Measurements from ENCODE around the gene DAPL1. TPM values are rescaled to one million over a fixed set of nuclear protein-coding genes. Genes with fewer than 3 reads are reported as not detected.

The DAPL1 gene
- total RNA-seq, 4 donors from 2014 or later = 2.6 TPM; not detected in 3

DNA sequence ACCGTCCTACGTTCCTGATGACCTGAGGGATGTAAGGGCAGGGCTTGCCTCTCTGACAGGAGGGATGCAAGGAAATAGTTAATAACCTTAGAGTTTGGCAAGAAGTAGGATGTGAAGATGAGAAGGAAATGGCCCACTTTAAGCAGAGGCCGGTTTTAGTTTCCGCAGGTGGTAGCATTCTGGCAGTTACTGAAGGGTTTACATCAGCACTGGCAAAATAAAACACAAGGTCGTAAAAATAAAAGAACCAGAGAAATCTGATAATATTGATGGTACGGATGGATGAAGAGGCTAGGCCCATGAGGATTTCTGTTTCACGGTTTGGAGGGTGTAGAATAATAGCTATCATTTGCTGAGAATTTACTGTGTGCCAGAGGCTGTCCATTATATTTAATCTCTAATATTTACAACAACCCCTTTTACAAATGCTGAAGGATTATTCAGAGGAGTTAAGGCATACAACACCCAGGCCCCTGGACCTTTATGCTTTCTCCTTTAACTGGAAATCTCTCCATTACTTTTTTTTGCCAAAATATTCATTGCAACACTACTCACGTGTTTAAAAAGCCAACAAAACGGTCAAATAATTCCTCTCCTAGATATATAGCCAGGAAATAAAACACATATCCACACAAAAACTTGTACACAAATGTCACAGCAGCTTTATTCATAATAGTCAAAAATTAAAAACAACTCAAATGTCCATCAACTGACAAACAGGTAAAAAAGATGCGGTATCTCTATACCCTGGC is 28.5 kb downstream of the DAPL1 start:
- H3K27ac ChIP-seq = no peak overlapping the region
- H3K4me3 ChIP-seq = no peak overlapping the region
- DNase-seq (ENCODE audit: low spot score in 2 of 2) = no peak
- TF ChIP-seq POLR2A (IDR thresholded peaks at IDR 0.05) (no peak), CTCF (IDR thresholded peaks at IDR 0.05) (no peak), EP300 (IDR thresholded peaks at IDR 0.05) (no peak)
- 72 to 85% methylated on average over 10 of the region's 10 CpGs for WGBS, 2 donors
- H3K27me3 ChIP-seq = no peaks in the 10 kb centered on the region
- no peaks in the 10 kb centered on the region for H3K9me3 ChIP-seq
- peaks cover 0 to 9% (median 0%) of the 10 kb centered on the region in 4 donors for H3K4me1 ChIP-seq
- no peaks in the 10 kb centered on the region for H3K36me3 ChIP-seq

- Histone ChIP-seq H3K27ac (no peak overlapping the region), H3K9me3 (no peaks in the 10 kb centered on the region), H3K27me3 (no peaks in the 10 kb centered on the region), H3K4me1 (peaks cover 0 to 16% (median 0%) of the 10 kb centered on the region in 4 donors), H3K4me3 (no peak overlapping the region), H3K36me3 (no peaks in the 10 kb centered on the region)
- WGBS, 2 donors = 93 to 94% methylated on average over 3 of the region's 3 CpGs
- no peak for DNase-seq (ENCODE audit: low spot score in 2 of 2)
- no peak for TF ChIP-seq CTCF (IDR thresholded peaks at IDR 0.05)
- TF ChIP-seq POLR2A (IDR thresholded peaks at IDR 0.05) = no peak
- no peak for TF ChIP-seq EP300 (IDR thresholded peaks at IDR 0.05)
Observed at GRCh38 chr2:158825021-158825420, 29.9 kb downstream of the DAPL1 start.

- no peak for DNase-seq (ENCODE audit: low spot score in 2 of 2)
- H3K36me3 ChIP-seq = no peaks in the 10 kb centered on the region
- H3K27ac ChIP-seq = no peak overlapping the region
- H3K9me3 ChIP-seq = no peaks in the 10 kb centered on the region
- no peak overlapping the region for H3K4me3 ChIP-seq
- peaks cover 0 to 16% (median 0%) of the 10 kb centered on the region in 4 donors for H3K4me1 ChIP-seq
- 93 to 95% methylated on average over 3 of the region's 3 CpGs for WGBS, 2 donors
- TF ChIP-seq POLR2A (IDR thresholded peaks at IDR 0.05) (no peak), CTCF (IDR thresholded peaks at IDR 0.05) (no peak), EP300 (IDR thresholded peaks at IDR 0.05) (no peak)
- no peaks in the 10 kb centered on the region for H3K27me3 ChIP-seq
Observed at GRCh38 chr2:158826965-158827364, 31.8 kb downstream of the DAPL1 start.

DNA sequence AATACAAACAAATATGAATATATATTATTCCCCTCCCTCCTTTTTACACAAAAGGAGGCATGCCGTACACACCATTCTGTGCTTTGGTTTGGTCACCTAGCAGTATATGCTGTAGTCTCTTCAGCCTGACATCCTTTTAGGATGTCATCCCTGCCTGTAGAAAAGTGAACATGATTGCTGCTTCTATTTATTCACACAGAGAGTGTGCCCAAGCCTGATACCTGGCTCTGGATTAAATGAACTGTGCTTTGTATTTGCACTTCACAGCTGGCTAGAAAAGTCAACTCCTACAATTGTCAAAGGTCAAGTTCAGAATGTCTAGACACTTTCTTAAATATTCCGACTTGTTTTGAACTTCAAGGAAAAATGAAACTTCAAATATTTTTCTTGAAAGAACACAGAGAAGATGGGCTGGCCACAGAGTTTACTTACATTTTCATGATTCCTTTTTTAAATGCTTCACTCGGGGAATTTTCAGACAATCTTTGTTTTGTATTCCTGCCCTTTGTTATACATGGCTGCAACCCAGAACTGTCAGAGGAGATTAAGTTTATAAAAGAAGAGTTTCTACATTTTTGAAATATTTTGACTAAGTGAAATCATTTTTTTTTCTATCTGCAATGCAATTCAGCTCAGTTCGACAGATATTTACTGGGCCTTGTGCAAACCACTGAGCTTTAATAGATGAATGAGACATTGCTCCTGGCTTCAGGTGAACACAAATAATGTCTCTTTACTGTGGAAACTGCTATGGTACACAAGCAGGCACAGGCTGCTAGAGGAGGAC is 33.5 kb downstream of the DAPL1 start:
- no peak overlapping the region for H3K27ac ChIP-seq
- WGBS, 2 donors = 36 to 37% methylated on average over 4 of the region's 4 CpGs
- H3K4me3 ChIP-seq = no peak overlapping the region

More for the DNA sequence above, 33.5 kb downstream of the DAPL1 start:
- Histone ChIP-seq H3K4me1 (peaks cover 0 to 16% (median 0%) of the 10 kb centered on the region in 4 donors), H3K36me3 (no peaks in the 10 kb centered on the region), H3K9me3 (no peaks in the 10 kb centered on the region), H3K27me3 (no peaks in the 10 kb centered on the region)
- no peak for TF ChIP-seq EP300 (IDR thresholded peaks at IDR 0.05)
- no peak for TF ChIP-seq POLR2A (IDR thresholded peaks at IDR 0.05)
- TF ChIP-seq CTCF (IDR thresholded peaks at IDR 0.05) = no peak
- no peak for DNase-seq (ENCODE audit: low spot score in 2 of 2)
